Thoracic aorta (tissue), 2 donors: ENCODE results near the gene IL17B. TPM values are rescaled to one million over a fixed set of nuclear protein-coding genes. Genes with fewer than 3 reads are reported as not detected.

Source experiments
- ATAC-seq: fragments of 150-250 bp; one replicate; pipeline ENCODE4 v1.8.0; 2017; ENCODE audit warnings: low read depth; ENCODE audit not compliant: insufficient number of reproducible peaks, low FRiP score
- DNase-seq: peaks from one replicate; pipeline ENCODE4 v3.0.0-alpha.2; 2020; ENCODE audit warnings: low spot score
- H3K27ac ChIP-seq, 2 donors: fragments of 200-600 bp; sonication (generic); 1 replicate in 1 of 2; 2 replicates in 1 of 2; pipeline ENCODE4 v1.5.1; 2016; ENCODE audit warnings: mild to moderate bottlenecking in 2 of 2, moderate library complexity in 2 of 2
- H3K27me3 ChIP-seq: fragments of 200-600 bp; sonication (generic); replicated peaks from 2 replicates; pipeline ENCODE4 v1.6.0; 2016; ENCODE audit warnings: mild to moderate bottlenecking; ENCODE audit not compliant: insufficient read depth
- H3K36me3 ChIP-seq: fragments of 200-600 bp; sonication (generic); one replicate; pipeline ENCODE4 v1.5.1; 2016
- H3K4me1 ChIP-seq, 2 donors: fragments of 200-600 bp; sonication (generic); 1 replicate in 1 of 2; 2 replicates in 1 of 2; pipeline versions ENCODE4 v1.5.1 to v1.6.0; 2016; ENCODE audit warnings: low read depth in 2 of 2, mild to moderate bottlenecking in 1 of 2; ENCODE audit not compliant: control insufficient read depth in 1 of 2
- H3K4me3 ChIP-seq: fragments of 200-600 bp; sonication (generic); 2 replicates; pipeline ENCODE4 v1.5.1; 2016; ENCODE audit warnings: mild to moderate bottlenecking
- H3K9me3 ChIP-seq: fragments of 200-600 bp; sonication (generic); 2 replicates; pipeline ENCODE4 v1.5.1; 2016
- CTCF ChIP-seq: fragments of 200-600 bp; sonication (generic); IDR thresholded peaks from one replicate; pipeline ENCODE4 v1.5.1; 2019; ENCODE audit warnings: antibody characterized with exemption
- total RNA-seq, 2 donors: library from RNA; depleted of rRNA; stranded (reverse); fragments of >200 nt; gene quantifications; one replicate each; pipeline versions ENCODE4 v1.1.0 to v1.2.3, GENCODE V29; 2016

IL17B gene
- total RNA-seq, 2 donors from 2014 or later, result 1.9 to 7.1 TPM

DNA sequence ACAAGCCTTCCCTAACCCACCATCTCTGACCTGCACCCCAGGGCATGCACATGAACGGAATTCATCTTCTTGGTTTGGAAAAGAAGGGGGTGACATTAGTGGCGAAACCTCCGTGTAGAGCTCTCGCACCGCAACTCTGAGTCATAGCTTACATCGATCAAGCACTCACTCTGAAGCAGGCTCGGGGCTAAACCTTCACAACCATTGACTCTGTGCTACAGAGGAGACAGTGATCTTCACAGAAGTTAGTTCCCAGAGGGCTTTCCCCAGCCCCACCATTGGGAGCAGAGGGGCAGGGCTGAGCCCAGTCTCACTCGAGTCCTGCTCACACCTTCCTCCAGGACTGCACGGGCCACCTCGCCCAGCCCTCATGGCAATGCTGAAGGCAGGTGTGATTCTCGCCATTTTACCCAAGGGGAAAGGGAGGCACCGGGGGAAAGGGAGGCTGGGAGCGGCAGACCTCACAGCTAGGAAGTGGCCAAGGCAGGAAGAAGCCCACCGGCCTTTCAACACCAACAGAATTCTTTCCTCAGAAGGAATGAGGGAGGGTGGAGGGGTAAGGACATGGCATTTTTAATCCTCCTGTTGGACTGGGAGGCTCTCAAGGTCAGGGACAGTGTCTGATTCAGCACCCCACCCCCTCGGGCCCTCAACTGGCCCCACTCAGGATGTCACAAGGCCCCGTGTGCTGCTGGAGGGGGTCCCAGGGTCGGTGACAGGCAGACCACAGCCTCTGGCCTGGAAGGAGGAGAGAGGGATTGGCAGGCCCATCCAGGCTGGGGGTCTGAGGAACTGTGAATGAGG lies 25.9 kb upstream of the IL17B start:
- Histone ChIP-seq H3K27me3 (no peaks in the 10 kb centered on the region), H3K9me3 (no peaks in the 10 kb centered on the region), H3K4me1 (peaks cover 7 to 42% of the 10 kb centered on the region in 2 donors), H3K4me3 (peak overlapping the region; percentile 83), H3K27ac (peak overlapping the region; percentile 95 to 97), H3K36me3 (peaks cover 25% of the 10 kb centered on the region)
- no peak for ATAC-seq
- DNase-seq, result no peak
- TF ChIP-seq CTCF, result no peak

GRCh38 chr5:149403923-149404745 lies 25.0 kb upstream of the IL17B start:
- H3K27me3 ChIP-seq, result no peaks in the 10 kb centered on the region
- H3K4me3 ChIP-seq, result peak overlapping the region; percentile 2
- H3K9me3 ChIP-seq, result no peaks in the 10 kb centered on the region
- TF ChIP-seq CTCF, result no peak
- H3K36me3 ChIP-seq, result peaks cover 17% of the 10 kb centered on the region
- H3K27ac ChIP-seq, result peak overlapping the region; percentile 95 to 97
- H3K4me1 ChIP-seq, result peaks cover 7 to 44% of the 10 kb centered on the region in 2 donors
- no peak for ATAC-seq
- DNase-seq, result no peak

DNA sequence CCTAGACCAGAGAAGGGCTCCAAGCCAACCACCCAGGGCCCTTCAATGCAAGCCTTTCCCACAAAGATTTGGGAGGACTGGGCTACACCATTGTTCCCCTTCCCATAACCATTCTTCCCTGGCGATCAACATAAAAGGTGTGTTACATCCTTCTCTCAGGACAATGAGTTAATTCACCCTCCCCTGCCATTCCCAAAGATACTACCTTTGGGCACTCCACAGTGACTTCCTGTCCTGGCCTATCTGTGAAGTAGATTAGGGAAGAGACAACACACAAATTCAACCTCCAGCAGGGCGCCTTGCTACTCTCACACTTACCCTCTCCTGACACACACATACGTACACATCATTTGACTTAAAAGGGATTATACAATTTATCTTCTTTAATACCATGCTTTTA lies 23.2 kb upstream of the IL17B start:
- DNase-seq (no peak), ATAC-seq (no peak)
- peaks cover under 1% of the 10 kb centered on the region for H3K36me3 ChIP-seq
- H3K27me3 ChIP-seq, result no peaks in the 10 kb centered on the region
- H3K4me3 ChIP-seq, result no peak overlapping the region
- H3K9me3 ChIP-seq, result no peaks in the 10 kb centered on the region
- no peak for TF ChIP-seq CTCF
- peaks cover 7 to 44% of the 10 kb centered on the region in 2 donors for H3K4me1 ChIP-seq
- no peak overlapping the region for H3K27ac ChIP-seq

- Histone ChIP-seq H3K27ac (no peak overlapping the region), H3K36me3 (no peaks in the 10 kb centered on the region), H3K4me1 (peaks cover 7 to 41% of the 10 kb centered on the region in 2 donors), H3K9me3 (no peaks in the 10 kb centered on the region), H3K4me3 (no peak overlapping the region), H3K27me3 (no peaks in the 10 kb centered on the region)
- no peak for ATAC-seq
- DNase-seq, result no peak
- no peak for TF ChIP-seq CTCF
Observed at GRCh38 chr5:149401051-149401450, 22.0 kb upstream of the IL17B start.

DNA sequence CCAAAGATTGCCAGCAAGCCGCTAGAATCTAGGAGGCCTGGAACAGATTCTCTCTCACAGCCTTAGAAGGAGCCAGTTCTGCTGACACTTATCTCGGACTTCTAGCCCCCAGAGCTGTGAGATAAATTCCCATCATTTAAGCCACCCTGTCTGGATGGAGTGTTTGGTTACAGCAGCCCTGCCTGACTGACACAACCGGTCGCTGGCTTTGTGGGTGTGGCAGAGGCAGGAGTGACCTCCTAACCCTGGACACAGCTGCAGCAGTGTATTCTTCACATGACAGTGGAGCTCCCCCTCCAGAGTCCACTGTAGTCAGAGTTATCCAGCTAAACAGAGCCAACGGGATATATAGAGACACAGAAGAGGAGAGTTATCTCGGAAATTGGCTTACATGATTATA lies 21.2 kb upstream of the IL17B start:
- DNase-seq, result no peak
- Histone ChIP-seq H3K9me3 (no peaks in the 10 kb centered on the region), H3K27ac (peak overlapping the region in 1 of 2 donors; percentile 11), H3K4me3 (no peak overlapping the region), H3K4me1 (peaks cover 5 to 34% of the 10 kb centered on the region in 2 donors), H3K27me3 (no peaks in the 10 kb centered on the region), H3K36me3 (no peaks in the 10 kb centered on the region)
- TF ChIP-seq CTCF, result no peak
- no peak for ATAC-seq
